ENCODE data around the gene MRPL24.
"Not testable (repeated sequence)": the region's sequence is repeated elsewhere in the genome, so short reads cannot be mapped to it uniquely, and the experiment has no call there.

The MRPL24 gene

DNA sequence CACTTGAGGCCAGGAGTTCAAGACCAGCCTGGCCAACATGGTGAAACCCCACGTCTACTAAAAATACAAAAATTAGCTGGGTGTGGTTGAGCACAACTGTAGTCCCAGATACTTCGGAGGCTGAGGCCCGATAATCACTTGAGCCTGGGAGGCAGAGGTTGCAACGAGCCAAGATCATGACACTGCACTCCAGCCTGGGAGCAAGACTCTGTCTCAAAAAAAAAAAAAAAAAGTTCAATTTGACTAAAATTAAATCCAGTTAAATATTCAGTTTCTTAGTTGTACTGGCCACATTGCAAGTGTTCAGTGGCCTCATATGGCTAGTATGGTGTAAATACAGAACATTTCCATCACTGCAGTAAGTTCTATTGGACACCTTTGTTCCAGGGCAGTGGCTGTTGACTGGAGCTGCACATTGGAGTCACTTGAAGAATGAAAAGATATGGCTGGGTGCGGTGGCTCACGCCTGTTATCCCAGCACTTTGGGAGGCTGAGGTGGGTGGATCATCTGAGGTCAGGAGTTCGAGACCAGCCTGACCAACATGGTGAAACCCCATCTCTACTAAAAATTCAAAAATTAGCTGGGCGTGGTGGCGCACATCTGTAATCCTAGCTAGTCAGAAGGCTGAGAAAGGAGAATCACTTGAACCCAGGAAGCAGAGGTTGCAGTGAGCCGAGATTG, 16.8 kb upstream of the MRPL24 start:
- DNase-seq, result not testable (repeated sequence)

GRCh38 chr1:156756355-156756754, 15.5 kb upstream of the MRPL24 start:
- DNase-seq, result no peak

DNA sequence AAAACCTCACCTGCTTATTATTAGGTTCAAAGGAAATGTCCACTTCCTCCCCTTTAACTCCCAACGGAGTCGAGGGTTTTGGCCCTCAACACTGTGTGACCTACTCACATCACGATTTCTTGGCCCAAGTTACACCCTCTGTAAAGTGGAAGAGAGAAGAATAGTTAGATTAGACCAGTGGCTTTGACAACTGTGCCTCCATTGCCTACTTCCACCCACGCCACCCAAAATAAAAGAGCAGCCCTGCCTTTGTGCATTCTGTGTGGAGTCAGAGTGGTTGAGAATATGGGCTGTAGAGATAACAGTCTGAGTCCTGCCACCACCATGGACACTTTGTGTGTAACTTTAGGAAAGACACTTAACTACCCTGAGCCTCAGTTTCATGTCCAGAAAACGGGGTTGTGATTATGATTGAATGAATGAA, 14.7 kb upstream of the MRPL24 start:
- no peak for DNase-seq

DNA sequence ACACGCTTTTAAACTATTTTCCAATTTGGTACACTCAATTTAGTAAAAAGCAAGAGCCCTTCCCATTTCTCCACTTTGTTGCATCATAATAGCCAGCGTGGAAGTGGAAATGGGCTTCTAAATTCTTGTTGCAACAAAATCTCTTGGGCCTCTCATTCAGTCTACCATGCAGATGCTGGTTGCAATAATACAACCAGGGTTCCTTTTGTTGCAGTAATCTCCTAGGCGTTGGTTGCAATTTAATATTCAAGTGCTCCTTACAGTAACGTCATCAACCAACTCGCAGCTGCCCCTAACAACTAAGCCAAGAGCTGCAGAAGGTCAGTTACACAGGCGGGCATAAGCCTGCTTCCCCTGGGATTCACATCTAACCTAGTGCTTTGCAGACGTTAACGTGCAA, 13.3 kb upstream of the MRPL24 start:
- DNase-seq, result no peak

GRCh38 chr1:156752843-156753482, 12.1 kb upstream of the MRPL24 start:
- DNase-seq, result no peak

DNA sequence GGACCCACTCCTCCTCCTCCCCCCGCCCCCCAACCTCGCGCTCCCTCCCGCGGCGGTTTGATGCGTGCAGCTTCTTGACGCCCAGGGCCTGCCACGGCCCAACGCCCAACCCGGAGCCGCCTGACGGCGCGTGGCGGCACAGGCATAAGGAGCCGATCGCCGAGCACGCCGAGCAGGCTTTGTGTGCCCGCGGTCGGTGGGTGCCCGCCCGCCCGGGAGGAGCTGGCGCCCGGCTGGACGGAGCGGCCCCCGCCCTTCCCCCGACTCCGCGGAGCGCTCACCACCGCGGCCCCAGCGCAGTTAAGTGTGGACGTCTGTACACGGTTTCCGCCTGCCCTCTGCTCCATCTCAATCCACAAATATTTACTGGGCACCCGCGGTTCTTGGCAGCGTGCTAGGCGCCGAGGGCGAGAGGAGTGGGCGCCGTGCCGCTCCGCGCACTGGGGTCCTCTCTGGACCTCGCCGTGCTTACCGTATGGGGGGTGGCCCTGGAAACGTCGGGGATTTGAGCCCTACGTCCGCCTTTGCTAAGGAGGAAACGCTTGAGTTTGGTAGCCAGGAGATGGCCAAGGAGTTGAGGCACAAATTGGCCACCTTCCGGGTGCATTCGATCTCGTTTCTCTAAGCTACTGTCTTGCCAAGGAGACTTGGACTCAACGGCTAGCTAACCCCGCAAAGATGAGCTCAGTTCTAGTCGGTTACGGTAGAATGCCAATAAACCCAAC, 11.0 kb upstream of the MRPL24 start:
- peak; percentile 97 for DNase-seq

- DNase-seq, result no peak
Measured at GRCh38 chr1:156751451-156751756, 10.5 kb upstream of the MRPL24 start, which contains the start of gene HDGF. Gene HDGF, minus strand, starts transcription at chr1:156751675. Its CDS starts 246 bp downstream, at chr1:156751429.

GRCh38 chr1:156750711-156751450, 10.0 kb upstream of the MRPL24 start:
- DNase-seq, result peak; percentile 45

GRCh38 chr1:156750191-156750672, 9.3 kb upstream of the MRPL24 start:
- peak; percentile 62 for DNase-seq

DNA sequence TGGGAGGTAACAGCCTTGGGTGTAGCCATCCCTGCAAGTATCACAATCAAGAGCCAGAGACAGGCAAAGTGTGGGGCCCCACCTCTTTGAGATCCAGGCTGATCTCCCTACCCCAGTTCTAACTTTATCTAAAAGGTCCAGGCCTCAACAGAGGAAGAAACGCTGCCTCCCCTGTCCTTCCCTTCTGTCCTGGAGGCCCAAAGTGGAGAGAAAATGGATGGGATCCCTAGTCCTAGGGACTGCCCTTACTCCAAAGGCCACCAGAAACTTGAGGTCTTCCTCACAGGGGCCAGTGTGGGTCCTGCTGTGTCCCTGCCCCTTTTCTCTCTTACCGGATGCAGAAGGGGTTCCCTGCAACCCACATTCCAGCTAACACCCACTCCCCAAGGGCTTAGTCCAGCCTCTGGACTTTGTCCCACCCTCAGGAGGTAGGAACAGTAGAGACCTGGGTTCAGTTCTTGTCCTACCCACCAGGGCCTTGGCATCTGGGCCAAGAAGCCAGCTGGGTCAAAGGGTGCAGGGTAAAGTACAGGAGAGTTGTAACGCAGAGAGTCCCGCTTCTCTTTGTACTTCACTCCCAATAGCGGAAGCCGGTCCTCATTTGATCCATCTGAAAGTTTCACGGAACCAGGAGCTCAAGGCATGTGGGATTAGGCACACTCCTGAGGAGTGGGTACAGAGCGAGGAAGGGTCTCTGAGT, 8.7 kb upstream of the MRPL24 start:
- DNase-seq, result no peak

GRCh38 chr1:156748670-156749418, 8.0 kb upstream of the MRPL24 start:
- no peak for DNase-seq

DNA sequence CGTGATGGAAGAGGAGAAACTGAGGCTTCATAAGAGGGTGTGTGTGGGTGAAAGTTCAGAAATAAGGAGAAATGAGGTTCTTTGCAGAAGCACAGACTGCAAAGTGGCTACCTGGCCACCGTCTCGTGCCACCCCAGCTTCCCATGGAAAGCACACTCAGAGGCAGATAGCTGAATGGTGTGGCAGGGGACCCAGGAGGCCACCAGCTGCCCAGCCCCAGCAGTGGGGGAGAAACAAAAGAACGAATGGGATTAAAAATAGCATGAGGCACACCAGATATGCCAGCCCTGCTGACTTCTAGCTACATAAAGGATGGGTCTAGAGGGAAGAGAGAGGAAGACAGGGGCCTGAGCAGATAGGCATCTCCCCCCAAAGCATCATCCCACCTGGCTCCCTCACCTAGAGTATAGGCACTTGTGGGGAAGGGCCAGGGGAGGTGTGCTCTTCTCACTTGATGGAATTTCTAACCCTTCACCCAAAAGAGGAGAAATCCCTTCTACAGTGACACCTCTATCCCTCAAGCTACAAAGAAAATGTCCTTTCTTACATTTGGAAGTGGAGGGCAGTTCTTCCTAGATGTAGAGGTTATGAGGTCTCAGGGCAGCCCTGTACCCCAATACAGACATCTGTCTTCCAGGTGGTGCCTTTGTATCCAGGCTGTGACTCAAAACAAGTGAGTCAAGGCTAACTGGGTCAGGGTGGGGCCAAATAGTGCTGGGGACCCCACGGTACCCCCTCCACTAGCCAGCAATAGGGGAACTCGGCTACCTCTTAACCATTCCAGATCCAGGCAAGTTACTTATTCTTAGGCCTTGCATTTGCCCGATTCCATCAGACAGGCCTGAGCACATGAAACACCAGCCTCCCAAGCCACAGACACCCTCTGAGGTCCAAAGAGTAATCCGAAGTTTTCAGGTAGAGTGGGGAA, 7.1 kb upstream of the MRPL24 start:
- DNase-seq, result no peak

GRCh38 chr1:156746728-156747631, 6.1 kb upstream of the MRPL24 start:
- peak; percentile 62 for DNase-seq

- DNase-seq, result no peak
Measured at GRCh38 chr1:156746406-156746727, 5.5 kb upstream of the MRPL24 start.

DNA sequence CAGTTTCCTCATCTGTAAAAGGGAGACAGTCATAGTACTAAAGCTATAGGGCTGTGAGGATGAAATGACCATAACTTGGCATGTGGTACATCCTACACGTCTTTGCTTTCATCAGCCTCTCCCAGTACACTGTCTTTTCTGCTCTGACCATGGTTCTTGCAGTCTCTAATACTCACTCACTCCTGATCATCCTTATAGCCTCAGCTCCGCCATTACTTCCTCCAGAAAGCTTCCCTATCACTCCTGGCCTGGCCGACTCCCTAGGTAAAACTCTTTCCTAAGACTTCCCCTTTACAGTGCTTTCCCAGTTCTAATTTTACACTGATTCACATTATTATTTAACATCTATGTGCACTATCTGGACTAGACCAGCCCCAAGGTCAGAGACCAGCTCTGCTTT, 5.0 kb upstream of the MRPL24 start:
- DNase-seq, result no peak

DNA sequence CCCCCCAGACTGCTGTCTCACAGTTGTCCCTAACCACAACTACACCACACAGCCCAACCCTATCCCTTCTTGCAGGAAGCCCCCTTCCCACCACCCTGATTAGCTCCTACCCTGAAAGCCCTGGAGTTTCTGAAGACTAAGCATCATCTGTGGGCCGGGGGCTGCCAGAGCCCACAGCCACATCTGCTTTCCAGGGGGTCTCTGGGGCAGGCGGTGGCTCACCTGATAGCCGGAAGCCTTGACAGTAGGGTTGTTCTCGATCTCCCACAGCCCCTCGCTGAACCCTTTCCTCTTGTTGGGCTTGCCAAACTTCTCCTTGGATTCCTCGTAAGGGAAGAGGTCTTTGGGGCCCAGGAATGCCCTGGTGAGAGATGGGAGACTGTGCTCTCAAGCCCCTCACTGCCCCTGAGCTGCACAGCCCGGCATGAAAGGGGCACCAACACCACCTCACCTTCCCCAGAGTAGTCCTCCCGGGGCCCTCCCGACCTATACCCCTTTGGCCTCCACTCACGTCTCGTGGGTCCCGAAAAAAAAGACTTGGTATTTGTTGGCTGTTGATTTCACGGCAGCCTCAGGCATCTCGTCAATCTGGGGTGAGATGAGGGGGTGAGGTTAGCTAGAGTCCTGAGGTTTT, 4.0 kb upstream of the MRPL24 start:
- DNase-seq, result no peak

GRCh38 chr1:156744344-156744743, 3.5 kb upstream of the MRPL24 start:
- DNase-seq, result no peak

GRCh38 chr1:156743367-156744302, 2.7 kb upstream of the MRPL24 start:
- DNase-seq, result no peak
